COLO668 (cell line): ENCODE data around the gene RBM47.
"Not testable (repeated sequence)": the region's sequence is repeated elsewhere in the genome, so short reads cannot be mapped to it uniquely, and the experiment has no call there.

Source experiments
- DNase-seq: peaks from one replicate; lab custom pipeline; 2025; ENCODE audit not compliant: unreplicated experiment; lab: John Stamatoyannopoulos, UW

Gene RBM47

DNA sequence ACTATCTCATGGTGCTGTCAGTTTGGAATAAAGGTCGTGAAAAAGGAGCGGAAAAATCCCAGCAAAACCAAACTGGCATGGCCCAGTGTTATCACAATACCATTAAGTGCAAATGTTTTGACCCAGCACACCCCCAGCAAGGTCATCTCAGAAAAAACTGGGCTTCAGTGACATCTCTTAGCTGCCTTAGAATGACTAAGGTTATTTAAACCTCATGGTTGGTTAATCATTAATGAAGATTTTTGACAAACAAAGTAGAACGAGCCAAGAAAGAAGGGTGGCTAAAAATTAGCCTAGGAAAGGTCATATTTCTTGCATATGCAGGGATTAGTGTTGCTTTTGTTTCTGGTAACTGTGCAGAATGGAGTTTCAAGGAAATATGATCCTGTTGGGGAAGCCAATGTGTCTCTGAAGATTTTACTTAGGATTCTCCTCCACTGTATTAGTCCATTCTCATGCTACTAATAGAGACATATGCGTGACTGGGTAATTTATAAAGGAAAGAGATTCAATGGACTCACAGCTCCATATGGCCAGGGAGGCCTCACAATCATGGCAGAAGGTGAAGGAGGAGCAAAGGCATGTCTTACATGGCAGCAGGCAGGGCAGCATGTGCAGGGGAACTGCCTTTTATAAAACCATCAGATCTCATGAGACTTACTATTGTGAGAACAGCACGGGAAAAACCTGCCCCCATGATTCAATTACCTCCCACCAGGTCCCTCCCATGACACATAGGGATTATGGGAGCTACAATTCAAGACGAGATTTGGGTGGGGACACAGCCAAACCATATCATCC, 211.0 kb downstream of the RBM47 start:
- DNase-seq, result no peak

DNA sequence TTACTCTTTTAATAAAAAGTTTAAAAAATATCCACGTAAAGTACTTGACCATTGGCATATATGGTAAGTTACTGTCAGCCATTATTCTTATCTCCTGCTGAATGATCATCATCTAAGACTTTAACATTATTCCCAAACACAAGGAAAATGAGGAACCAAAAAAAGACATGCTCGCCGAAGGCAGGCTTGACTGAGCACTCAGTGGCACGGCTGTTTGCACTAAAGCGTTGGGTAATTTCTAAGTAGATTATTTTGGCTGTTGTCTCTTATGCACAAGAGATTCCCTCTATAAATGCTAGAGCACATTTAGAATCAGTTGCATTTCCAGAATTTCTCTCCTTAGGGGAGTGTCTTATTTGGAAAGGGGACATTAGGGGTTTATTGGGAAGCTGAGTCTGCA, 211.7 kb downstream of the RBM47 start:
- DNase-seq, result no peak

DNA sequence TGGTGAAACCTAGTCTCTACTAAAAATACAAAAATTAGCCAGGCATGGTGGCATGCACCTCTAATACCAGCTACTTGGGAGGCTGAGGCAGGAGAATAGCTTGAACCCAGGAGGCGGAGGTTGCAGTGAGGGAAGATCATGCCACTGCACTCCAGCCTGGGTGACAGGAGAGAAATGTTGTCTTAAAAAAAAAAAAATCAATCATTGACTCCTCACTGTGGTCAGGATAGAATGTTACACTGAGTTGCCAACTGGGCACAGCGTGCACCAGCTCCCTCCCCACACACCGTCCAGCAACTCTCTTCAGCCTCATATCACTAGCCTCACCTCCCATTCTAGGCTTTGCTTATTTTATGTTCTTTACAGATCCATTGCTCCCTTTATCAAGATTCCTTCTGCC, 215.0 kb downstream of the RBM47 start:
- no peak for DNase-seq

DNA sequence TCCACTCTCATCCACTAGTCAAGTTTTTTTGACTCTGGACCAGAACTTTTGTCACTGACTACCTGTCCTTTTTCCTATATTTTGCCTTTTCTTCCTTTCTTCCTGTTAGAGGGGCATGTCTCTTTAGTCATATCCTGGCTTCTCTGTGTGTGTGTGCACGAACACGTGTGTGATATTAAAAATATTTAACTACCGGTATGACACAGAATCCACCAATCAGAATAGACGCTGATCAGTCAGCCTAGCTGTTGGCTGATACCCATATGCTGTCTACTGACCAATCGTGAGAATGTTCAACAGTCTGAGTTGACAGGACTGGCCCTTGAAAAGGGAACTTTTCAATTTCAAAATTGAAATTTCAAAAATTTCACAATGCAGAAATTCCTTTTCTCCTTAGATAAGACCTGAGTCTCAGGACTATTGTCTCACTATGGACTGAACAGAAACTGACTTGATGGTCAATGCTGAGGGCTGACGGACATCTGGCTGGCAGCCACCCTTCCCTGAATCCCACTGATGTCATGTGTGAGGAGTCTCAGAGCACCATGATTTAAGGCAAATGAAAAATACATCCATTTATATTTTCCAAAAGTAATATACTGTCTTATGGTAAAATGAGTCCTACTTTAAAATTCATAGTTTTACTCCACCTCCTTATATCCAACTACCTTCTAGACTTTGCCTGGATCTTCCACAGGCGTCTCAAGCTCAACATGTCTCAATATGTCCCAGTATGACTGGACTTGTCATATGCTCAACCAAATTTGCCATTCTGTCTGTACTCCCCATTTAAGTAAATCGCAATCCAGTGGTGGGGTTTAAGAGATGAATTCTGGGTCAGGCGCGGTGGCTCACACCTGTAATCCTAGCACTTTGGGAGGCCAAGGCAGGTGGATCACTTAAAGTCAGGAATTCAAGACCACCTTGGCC, 216.5 kb downstream of the RBM47 start:
- no peak for DNase-seq

DNA sequence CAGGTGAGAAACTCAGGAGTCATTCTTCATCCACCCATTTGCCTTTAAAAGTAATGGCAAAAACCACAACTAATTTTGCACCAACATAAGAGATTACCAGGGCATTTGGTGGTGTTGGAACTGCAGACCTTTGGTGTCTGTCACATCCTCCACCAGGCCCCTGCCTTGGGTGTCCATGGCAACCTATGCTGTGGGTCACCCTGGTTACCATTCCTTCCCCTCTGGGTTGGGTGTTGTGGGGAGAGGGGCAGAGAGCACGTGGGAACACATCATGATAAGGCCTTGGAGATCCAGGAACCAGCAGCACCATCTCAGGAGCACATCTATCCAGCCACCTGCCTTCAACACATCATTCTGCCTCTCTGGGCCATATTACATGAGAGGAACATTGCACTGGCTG, 217.3 kb downstream of the RBM47 start:
- DNase-seq, result no peak

DNA sequence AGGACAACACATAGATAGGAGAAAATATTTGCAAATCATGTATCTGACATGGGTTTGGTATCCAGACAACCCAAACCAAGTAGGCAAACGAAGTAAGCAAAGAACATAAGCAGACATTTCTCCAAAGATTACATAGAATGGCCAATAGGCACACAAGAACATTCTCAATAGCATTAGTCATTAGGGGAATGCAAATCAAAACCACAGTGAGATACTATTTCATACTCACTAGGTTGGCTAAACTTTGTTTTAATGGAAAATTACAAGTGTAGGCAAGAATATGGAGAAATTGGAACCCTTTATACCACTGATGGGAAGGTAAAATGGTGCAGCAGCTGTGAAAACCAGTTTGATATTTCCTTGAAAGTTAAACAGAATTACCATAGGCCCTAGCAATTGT, 219.8 kb downstream of the RBM47 start:
- DNase-seq, result no peak

DNA sequence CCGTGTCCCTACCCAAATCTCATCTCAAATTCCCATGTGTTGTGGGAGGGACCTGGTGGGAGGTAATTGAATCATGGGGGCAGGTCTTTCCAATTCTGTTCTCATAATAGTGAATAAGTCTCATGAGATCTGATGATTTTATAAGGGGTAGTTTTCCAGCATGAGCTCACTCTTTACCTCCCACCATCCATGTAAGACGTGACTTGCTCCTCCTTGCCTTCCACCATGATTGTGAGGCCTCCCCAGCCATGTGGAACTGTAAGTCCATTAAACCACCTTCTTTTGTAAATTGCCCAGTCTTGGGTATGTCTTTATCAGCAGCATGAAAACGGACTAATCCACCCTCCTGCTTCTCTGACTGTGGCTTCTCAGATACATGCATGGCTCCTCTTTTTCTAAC, 222.2 kb downstream of the RBM47 start:
- not testable (repeated sequence) for DNase-seq

DNA sequence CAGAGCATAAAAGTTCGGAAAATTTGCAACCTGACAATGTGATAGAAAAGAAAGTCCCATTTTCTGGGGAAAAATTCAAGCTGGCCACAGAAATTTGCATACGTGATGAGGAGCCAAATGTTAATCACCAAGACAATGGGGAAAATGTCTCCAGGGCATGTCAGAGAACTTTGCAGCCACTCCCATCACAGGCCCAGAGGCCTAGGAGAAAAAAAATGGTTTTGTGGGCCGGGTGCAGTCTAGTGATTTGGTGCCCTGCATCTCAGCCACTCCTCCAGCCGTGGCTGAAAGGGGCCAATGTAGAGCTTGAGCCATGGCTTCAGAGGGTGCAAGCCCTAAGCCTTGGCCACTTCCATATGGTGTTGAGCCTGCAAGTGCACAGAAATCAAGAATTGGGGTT, 223.3 kb downstream of the RBM47 start:
- DNase-seq, result no peak

DNA sequence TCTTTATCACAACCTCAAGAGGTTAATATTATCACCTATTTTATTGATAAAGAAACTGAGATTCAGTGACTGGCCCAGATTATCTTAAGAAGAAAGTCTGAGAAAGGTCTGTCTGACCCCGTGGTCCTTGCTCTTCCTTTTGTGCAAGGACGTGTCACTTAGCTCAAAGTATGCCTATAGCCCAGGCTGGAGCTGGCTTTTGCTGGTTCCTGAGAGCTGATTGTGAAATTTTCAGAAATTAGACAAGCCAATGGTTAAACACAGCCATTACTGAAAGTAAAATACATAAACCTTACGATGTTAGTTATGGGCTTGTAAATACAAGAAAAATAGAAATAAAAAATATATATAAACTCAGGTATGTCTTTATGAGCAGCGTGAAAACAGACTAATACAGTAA, 224.5 kb downstream of the RBM47 start:
- DNase-seq, result no peak

DNA sequence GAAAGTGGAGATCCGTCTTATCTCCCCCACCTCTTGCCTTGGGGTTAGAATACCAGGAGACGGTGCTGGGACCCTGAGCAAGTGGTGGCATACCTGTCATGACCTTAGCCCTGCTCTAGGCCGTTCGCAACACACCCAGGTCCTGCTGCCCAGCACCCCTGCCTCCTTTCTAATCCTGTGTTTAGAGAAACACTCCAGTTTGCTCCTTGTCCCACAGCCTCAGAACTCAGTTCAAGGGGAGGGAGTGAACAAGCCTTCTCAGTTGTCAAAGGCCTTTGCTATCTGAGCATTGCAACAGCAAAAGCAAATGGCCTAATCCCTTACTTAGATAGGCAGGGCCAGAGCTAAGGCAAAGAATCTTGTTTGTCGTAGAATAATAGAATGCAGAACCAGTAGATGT, 226.6 kb downstream of the RBM47 start:
- no peak for DNase-seq

DNA sequence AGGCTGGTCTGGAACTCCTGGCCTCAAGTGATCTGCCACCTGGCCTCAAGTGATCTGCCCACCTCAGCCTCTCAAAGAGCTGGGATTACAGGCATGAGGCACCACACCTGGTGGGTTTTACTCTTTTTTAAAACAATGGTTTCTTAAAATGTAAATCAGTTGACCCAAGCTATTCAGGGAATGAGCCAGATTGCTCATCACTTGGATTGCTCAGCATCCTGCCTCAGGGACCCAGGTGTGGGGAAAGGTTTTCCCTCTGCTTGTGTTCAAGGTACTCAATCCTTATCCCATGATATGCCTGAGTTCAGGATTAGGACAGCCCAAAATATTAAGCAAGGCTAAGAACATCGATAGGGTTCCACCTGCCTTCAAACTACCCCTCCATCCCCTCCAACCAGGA, 227.1 kb downstream of the RBM47 start:
- DNase-seq, result no peak

DNA sequence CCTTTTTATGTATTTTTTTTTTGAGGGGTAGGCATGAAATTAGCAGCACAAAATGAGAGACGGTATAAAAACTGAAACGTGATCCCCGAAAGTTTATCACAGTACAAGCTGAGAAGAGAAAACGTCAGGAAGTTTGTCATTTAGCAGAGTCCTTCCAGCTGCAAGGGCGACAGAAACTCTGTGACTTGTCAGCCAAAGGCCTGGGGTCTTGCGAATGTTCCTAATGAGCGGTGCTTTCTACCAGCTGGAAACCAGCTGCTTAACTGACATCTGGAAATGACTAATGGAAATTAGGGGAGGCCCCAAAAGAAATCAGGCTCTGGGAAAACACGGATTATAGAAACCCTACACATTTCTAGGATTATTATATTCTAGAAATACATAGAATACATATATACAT, 228.0 kb downstream of the RBM47 start:
- DNase-seq, result no peak

DNA sequence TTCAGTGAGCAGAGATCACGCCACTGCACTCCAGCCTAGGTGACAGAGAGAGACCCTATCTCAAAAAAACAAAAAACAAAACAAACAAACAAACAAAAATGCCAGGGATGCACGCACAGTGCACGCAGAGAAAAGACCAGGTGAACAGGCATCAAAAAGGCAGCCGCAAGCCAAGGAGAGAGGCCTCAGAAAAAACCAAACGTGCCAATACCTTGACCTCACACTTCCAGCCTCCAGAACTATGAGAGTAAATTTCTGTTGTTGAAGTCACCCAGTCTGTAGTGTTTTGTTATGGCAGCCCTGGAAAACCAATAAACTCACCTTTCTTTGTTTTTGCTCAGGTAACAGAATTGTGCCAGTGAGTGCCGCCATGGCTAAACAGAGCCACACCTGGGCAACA, 228.6 kb downstream of the RBM47 start:
- DNase-seq, result no peak

DNA sequence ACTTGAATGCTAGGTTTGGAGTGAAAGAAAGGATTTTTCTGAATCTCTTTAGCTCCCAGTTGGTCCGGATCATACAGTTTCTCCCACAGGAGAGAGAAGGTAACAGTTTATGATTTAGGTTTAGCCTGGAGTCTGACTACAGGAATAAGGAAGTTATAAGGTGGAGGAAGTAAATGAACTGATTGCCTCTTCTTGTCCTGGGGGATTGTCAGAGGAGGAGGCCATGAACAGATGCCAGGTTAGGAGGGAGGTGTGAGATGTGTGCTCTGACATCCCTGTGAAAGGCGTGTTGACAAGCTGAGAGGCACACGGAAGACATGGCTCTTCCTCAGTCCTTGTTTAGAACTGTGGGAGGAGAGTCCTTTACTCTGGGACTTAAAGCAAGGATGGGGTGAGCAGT, 230.1 kb downstream of the RBM47 start:
- DNase-seq, result no peak

DNA sequence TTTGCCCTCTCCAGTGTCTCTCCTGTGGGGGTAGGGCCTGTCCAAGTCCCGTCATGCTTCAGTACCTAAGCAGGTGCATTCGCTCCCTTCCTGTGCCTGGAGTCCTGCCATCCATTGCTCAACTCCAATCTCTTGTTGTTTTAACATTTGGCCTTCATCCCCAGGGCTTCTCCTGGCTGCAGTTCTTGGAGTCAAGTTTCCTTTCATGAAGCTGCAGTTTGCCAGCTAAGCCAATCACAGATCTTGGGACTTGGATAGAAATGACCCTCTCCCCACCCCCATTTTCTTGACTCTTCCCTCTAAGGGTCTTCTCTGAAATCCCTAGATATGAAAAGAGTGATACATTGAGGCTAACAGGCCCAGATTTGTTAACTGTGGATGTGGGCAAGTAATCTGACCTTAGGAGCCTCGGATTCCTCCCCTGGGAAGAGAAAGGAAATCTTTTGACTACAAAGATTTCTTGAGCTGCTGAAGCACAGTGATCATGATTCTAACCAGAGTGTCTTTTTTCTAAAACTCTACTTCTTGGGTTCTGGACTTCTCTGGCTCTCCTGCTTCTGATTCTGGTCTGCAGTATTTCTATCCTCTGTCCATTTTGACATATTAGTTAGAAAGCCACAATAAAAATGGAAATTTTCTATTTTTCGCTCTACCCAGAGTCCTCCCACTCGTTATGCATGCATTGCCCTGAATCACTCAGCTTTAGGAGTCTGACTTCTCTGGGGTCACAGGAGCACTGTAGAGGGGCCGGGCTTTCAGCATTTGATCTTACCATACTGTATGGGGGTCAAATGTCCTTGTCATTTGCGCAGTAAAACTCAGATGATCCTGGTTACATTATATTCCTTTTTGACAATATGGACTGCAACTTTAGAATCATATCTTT, 233.5 kb downstream of the RBM47 start:
- DNase-seq, result peak; percentile 74

DNA sequence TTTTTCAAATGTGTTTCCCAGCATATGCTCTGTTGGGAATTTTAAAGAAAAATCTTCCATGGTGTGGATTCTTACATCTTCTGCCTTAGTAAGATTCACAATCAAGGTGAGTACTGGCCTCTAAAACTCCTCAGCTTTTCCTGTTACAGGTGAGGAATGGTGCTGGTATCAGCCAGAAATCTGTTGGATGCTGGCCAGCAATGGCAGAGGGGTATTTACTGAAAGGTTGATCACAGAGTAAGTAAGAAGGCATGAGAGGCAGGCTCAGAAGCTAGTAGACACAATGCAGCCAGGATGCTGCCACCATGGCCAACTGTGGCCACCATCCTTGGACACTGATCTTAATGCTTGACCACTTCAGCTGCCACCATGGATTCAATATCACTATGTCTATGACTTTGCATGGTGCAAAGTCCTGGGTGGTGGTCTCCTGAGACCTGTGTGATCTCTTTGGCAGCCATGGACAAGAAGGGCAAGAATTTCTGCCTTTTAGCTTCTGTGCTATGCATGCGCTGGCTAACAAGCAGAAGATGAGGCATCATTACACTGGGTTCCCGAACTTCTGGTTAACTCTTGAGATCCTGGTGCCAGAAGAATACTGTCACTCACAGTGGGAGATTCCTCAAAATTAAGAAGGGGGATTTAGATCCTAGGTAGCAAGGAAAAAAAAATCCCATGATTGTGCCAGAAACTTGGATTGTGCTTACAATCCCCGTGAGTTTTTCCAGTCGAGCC, 234.3 kb downstream of the RBM47 start:
- peak; percentile 39 for DNase-seq

DNA sequence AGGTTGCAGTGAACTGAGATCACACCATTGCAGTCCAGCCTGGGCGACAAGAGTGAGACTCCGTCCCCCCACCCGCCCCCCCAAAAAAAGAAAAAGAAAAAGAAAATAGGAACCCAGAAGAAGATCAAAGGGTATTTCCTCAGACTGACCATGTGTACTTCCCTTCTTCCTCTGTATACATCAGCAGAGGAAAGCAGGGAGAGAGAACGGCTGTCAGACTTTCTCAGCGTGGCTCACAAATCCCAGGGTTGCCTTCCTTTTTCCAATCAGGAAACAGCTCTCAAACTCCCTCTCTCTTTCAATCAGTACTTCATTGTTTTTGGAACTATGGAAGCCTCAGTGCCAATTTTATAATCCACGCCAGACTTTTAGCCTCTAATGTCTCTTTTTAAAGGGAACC, 235.4 kb downstream of the RBM47 start:
- no peak for DNase-seq

DNA sequence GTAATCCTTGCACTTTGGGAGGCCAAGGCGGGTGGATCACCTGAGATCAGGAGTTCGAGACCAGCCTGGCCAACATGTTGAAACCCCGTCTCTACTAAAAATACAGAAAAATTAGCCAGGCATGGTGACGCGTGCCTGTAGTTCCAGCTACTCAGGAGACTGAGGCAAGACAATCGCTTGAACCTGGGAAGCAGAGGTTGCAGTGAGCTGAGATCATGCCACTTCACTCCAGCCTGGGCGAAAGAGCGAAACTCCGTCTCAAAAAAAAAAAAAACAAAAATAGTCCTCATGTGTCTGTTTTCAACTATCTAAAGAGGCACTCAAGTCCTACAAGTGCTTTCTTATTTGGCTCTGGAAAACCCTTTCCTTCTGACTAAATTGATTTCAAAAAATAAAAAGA, 237.4 kb downstream of the RBM47 start:
- DNase-seq, result not testable (repeated sequence)

DNA sequence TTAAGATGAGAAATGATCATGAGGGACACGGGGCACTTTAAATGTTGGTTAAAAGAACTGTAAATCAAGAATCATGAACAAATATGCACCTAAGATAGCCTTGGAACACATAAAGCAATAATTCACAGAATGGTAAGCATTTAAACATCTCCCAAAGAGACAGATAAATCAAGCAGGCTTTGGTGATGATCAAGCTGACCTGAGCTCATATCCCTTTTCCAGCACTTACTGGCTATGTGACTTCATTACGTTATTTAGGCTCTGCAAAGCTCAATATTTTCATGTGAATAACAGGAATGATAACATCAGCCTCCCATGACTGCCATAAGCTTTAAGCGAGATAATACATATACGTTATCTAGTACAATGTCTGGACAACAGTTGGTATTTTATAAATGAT, 239.7 kb downstream of the RBM47 start:
- no peak for DNase-seq

DNA sequence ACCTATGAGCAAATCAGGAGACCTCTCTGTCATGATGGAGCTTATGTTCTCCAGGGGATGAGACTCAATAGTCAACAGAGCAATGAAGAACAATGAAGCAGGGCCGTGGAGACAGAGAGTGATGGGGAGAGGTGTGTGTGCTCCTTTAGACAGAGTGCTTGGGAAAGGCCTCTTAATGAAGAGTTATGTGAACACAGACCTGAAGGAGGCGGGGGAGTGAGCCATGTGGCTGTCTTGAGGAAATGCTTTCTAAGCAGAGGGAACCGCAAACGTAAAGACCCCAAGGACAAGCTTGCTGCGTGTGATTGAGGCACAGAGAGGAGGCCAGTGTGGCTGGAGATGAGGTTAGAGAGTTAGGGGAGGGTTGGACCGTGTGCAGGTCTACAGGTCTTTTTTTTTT, 241.4 kb downstream of the RBM47 start:
- DNase-seq, result no peak

DNA sequence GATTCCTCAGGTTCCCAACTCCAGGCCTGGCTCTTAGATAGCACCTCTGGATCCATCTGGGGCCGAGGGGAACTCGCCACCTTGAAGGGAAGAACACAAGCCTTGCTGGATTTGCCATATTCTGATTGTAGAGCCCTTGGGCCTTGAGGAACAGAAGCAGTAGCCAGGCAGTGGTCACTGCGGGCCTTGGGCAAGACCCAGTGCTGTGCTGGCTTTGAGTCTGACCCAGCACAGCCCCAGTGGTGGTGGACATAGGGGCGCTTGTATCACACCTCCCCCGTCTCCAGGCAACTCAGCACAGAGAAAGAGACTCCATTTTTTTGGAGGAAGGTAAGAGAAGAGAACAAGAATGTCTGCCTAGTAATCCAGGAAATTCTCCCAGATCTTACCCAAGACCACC, 249.0 kb downstream of the RBM47 start:
- DNase-seq, result no peak
